Measurements from ENCODE around the gene PNMA5.

Gene PNMA5

GRCh38 chrX:152958047-152958446 lies 35.9 kb downstream of the PNMA5 start:
- DNase-seq, result peak; percentile 12

DNA sequence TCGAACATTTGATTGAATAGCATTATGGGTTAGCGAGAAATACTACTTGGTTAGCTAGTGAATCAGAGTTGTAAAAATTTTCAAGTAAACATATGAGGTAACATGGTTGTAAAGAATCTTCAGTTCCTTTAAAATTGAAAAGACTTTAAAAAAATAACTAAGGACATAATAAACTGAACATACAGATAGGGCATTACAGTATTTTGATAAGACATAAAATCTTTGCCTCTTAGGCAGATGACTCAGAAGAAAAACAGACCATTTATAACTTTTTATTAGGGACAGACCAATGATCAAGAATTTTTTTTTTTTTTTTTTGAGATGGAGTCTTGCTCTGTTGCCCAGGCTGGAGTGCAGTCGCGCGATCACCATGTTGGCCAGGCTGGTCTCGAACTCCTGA lies 43.1 kb downstream of the PNMA5 start:
- DNase-seq, result no peak

DNA sequence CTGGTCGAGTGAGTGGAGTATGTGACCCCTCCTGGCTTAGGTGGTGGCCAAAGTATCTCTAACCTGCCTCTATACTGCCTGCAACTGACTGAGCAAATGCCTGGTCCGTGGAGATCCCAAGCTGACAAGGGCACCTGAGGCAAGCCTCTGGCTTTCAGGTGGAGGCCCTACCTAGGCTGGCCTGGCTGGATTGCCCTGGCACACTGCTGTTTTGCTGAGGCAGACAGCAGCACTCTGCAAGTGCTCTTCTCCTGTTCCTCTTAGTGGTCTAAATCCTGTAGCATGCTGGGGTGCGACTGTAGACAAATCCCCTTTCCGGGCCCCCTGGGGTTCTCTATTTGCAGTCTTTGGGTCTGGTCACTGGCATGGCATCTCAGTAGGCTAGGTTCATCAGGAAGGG lies 44.8 kb downstream of the PNMA5 start:
- no peak for DNase-seq

DNA sequence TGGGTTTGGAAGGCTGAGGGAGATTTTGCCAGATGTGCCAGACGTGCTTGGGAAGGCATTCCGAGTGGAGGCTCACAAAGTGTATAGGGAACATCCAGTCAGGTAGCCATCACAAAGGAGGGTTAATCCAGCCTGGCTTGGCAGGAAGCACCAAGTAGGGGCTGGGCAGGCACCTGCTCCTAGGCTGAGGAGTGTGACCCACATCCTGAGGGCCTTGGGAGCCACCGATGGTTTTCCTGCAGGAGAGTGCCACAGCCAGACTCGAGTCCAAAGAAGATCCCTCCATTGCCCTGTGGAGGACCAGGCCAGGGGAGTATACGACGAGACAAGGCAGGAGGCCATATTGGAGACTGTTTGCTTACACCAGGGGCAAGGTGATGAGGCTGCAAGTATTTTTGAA lies 47.2 kb downstream of the PNMA5 start:
- no peak for DNase-seq

DNA sequence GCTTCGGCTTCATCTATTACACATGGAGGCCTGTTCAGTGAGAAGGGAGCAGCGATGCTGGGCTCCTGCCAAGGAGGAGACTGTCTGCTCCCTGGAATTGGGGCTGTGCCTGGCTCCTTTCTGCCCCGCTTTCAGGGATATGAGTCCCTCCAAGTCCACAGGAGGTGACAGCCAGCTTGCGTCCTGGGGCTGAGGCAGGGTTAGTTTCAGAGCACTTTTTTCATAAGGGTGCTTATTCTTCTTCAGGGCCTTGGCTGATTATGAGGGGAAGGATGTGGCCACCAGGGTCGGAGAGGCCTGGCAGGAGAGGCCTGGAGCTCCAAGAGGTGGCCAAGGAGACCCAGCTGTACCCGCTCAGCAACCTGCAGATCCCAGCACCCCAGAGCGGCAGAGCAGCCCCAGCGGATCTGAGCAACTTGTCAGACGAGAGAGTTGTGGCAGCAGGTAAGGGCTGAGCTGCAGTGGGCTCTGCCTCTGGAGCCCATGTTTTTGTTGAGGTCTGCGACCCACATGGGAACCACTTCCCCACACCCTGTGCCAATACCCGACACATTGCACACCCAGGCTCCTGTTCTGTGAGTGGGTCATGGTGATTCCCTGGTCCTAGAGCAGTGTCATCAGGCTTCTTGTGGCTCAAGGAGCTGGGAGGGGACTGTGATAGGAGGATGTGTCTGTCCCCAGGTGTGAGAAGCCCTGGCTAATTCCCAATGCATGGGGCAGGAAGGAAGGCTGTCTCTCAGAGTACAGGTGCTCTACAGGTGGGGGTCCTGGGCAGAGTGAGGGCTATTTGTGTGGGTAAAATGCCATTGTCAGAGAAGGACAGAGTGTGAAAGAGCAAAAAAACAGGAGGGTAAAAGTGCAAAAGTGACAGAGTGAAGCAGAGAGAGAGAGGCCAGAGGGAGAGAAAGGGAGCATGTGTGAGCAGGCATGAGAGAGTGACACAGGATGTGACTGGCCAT lies 48.6 kb downstream of the PNMA5 start:
- DNase-seq, result no peak

GRCh38 chrX:152943826-152944225 lies 50.1 kb downstream of the PNMA5 start:
- no peak for DNase-seq

- no peak for DNase-seq
Measured at GRCh38 chrX:152942077-152942442, 51.9 kb downstream of the PNMA5 start.

DNA sequence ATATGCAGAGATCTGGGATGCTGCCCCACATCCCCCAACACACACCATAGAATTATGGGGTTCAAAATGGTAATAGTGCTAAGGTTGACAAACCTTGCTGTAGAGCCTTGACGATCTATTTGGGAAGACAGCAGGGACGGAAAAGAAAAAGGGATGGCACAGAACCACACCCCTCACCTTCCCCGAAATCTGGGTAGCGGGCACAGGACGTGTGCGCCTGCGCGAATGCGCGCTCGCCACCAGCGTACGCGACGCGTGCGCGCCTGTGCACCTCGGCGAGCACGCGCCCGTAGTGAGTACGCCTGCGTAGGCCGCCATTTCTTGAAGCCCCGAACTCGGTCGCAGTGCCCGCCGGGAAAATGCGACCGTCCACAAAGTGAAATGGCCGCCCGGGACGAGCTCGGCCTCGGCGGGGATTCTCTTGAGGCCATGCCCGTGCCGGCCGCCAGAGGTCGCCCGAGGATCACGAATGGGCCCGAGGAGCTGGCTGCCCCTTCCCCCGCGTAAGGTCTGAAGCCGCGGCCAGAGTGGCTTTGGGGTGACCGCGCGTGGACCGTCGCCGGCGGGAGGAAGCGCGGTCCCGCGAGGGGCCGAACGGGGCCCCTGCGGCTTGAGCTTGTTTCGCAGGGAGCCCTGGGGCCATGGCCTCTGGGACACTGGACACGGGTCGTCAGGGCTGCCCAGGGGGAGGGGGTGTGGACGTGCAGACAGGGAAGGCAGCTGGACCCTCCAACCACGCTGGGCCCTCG lies 52.4 kb downstream of the PNMA5 start:
- peak; percentile 88 for DNase-seq
